HepG2 (cell line): ENCODE data around the gene RAB3GAP1. TPM values are rescaled to one million over a fixed set of nuclear protein-coding genes. Genes with fewer than 3 reads are reported as not detected.

Source experiments
- DPF2 ChIP-seq: sonication (generic); formaldehyde crosslinking; IDR thresholded peaks from 2 replicates; pipeline ENCODE4 v1.4.0; 2020; ENCODE audit warnings: mild to moderate bottlenecking, low read depth, missing genetic modification reagents, borderline replicate concordance
- GZF1 ChIP-seq: sonication (generic); formaldehyde crosslinking; IDR thresholded peaks from 2 replicates; pipeline ENCODE4 v1.5.1; 2020; ENCODE audit warnings: mild to moderate bottlenecking, missing genetic modification reagents
- HMG20B ChIP-seq: conservative IDR thresholded peaks from 2 replicates; pipeline ENCODE4 v1.6.1; 2016; ENCODE audit warnings: missing genetic modification reagents, missing compliant biosample characterization
- MED1 ChIP-seq: sonication (generic); formaldehyde crosslinking; IDR thresholded peaks from 2 replicates; pipeline ENCODE4 v1.4.0; 2020; ENCODE audit warnings: missing genetic modification reagents
- NCOA1 ChIP-seq: sonication (generic); formaldehyde crosslinking; IDR thresholded peaks from 2 replicates; pipeline ENCODE4 v1.9.0; 2021; ENCODE audit warnings: missing genetic modification reagents
- NR2C2 ChIP-seq: sonication (generic); formaldehyde crosslinking; IDR thresholded peaks from 2 replicates; pipeline ENCODE4 v1.4.0; 2020; ENCODE audit warnings: missing genetic modification reagents, mild to moderate bottlenecking, moderate library complexity, borderline replicate concordance
- SP2 ChIP-seq: sonication (generic); formaldehyde crosslinking; IDR thresholded peaks from 2 replicates; pipeline ENCODE4 v1.5.1; 2020; ENCODE audit warnings: mild to moderate bottlenecking, missing genetic modification reagents
- SRSF4 ChIP-seq: fragments of 200-400 bp; formaldehyde crosslinking; IDR thresholded peaks from one replicate; pipeline ENCODE4 v1.6.1; 2018; ENCODE audit warnings: mild to moderate bottlenecking, low read depth, low read length, moderate library complexity; ENCODE audit not compliant: poor library complexity, severe bottlenecking
- TBL1XR1 ChIP-seq: fragments of 150-350 bp; IDR thresholded peaks from 2 replicates; pipeline ENCODE4 v1.6.1; 2014; ENCODE audit warnings: borderline replicate concordance, low read length; ENCODE audit not compliant: partially characterized antibody
- XRCC5 ChIP-seq: fragments of 200-400 bp; formaldehyde crosslinking; optimal IDR thresholded peaks from 2 replicates; pipeline ENCODE3; 2017; ENCODE audit warnings: mild to moderate bottlenecking, low read length
- ZFYVE20 ChIP-seq: sonication (generic); formaldehyde crosslinking; IDR thresholded peaks from 2 replicates; pipeline ENCODE4 v1.8.0; 2023; ENCODE audit warnings: low read depth, mild to moderate bottlenecking, moderate library complexity, missing genetic modification reagents, borderline replicate concordance
- ZNF567 ChIP-seq: sonication (generic); formaldehyde crosslinking; IDR thresholded peaks from 2 replicates; pipeline ENCODE4 v1.8.1; 2023; ENCODE audit warnings: mild to moderate bottlenecking, missing genetic modification reagents, borderline replicate concordance
- polyA plus RNA-seq, 8 experiments: library from polyadenylated mRNA; depleted of rRNA in 3 of 8; stranded (reverse) in 7 of 8; unstranded in 1 of 8; fragments of >200 nt; fragmentation: Illumina TruSeq in 4 of 8; extraction: Trizol in 4 of 8; gene quantifications; 2 replicates each; pipeline versions ENCODE4 v1.2.1 to v1.2.3, GENCODE V29; 2011 to 2016; ENCODE audit warnings: low read depth in 4 of 8, missing spikeins in 1 of 8, mixed read lengths in 1 of 8; ENCODE audit not compliant: insufficient read depth in 1 of 8
- total RNA-seq, 5 experiments: library from RNA; depleted of rRNA; stranded (reverse); fragments of >200 nt; fragmentation: Illumina TruSeq; extraction: Trizol; gene quantifications; 2 replicates each; pipeline ENCODE4 v1.2.3, GENCODE V29; 2016; ENCODE audit warnings: low read depth in 1 of 5
- TF ChIP-seq, protein P1 (sequence below): sonication (generic); formaldehyde crosslinking; IDR thresholded peaks from 2 replicates; pipeline ENCODE4 v1.4.0; 2020; ENCODE audit warnings: mild to moderate bottlenecking, missing genetic modification reagents, borderline replicate concordance
- TF ChIP-seq, protein P2 (sequence below): fragments of 450-650 bp; IDR thresholded peaks from 2 replicates; pipeline ENCODE4 v1.6.1; 2016
- TF ChIP-seq, protein P3 (sequence below): sonication (generic); formaldehyde crosslinking; IDR thresholded peaks from 2 replicates; pipeline ENCODE4 v1.5.0; 2020; ENCODE audit warnings: mild to moderate bottlenecking, missing genetic modification reagents, moderate library complexity
- TF ChIP-seq, protein P4 (sequence below): sonication (generic); formaldehyde crosslinking; conservative IDR thresholded peaks from 2 replicates; pipeline ENCODE4 v1.4.0; 2020; ENCODE audit warnings: missing genetic modification reagents
- TF ChIP-seq, protein P5 (sequence below): sonication (generic); formaldehyde crosslinking; IDR thresholded peaks from 2 replicates; pipeline ENCODE4 v1.5.1; 2020; ENCODE audit warnings: missing genetic modification reagents, mild to moderate bottlenecking, borderline replicate concordance
- TF ChIP-seq, protein P6 (sequence below): sonication (generic); formaldehyde crosslinking; IDR thresholded peaks from 2 replicates; pipeline ENCODE4 v1.5.0; 2020; ENCODE audit warnings: mild to moderate bottlenecking, missing genetic modification reagents, borderline replicate concordance

Gene RAB3GAP1
- total and polyA plus RNA-seq, 2 of the 13 experiments (the other 11 are each of a cell fraction or from before 2014, with no cell fraction given), result 15.2 to 48.8 TPM

DNA sequence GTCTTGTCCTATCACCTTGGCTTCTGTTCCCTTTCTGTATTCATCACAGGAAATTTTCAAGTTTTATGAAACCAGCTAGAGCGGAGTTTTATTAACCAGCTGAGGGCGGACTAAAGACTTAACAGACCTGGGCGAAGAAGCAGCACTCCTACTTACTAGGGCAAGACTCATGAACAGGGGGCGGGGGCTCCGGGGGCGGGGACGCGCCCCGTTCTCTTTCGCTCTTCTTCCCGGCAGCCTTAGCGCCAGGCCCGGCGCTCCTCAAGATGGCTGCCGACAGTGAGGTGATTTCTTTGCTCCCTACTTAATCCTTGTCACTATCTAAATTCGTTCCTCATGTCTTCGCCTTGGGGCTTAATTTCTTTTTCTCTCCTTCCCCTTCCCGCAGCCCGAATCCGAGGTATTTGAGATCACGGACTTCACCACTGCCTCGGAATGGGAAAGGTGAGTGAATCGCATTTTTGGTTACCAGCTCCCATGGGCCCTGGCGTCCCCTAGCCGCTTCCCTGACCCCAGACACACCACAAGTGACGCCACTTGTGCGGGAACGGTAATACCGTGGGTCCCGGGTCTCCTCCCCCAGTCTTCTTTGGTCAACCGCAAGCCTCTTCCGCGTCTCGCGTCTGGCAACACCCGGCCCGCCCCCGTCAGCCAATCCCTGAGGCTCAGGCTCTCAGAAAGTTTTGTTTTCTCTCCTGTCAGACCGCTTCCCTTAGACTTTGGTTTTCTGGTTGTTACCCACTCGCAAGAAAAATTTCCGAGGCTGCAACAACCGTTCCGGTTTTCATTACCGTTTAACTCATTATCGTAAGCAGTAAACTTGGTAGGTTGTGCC is at the start of gene RAB3GAP1 (continued):
- TF ChIP-seq, protein P1, sequence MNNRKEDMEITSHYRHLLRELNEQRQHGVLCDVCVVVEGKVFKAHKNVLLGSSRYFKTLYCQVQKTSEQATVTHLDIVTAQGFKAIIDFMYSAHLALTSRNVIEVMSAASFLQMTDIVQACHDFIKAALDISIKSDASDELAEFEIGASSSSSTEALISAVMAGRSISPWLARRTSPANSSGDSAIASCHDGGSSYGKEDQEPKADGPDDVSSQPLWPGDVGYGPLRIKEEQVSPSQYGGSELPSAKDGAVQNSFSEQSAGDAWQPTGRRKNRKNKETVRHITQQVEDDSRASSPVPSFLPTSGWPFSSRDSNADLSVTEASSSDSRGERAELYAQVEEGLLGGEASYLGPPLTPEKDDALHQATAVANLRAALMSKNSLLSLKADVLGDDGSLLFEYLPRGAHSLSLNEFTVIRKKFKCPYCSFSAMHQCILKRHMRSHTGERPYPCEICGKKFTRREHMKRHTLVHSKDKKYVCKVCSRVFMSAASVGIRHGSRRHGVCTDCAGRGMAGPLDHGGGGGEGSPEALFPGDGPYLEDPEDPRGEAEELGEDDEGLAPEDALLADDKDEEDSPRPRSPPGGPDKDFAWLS (CRISPR knock-in tag), result no peak
- peak; percentile 54 for TF ChIP-seq NR2C2 (CRISPR knock-in tag)
- TF ChIP-seq, protein P2, sequence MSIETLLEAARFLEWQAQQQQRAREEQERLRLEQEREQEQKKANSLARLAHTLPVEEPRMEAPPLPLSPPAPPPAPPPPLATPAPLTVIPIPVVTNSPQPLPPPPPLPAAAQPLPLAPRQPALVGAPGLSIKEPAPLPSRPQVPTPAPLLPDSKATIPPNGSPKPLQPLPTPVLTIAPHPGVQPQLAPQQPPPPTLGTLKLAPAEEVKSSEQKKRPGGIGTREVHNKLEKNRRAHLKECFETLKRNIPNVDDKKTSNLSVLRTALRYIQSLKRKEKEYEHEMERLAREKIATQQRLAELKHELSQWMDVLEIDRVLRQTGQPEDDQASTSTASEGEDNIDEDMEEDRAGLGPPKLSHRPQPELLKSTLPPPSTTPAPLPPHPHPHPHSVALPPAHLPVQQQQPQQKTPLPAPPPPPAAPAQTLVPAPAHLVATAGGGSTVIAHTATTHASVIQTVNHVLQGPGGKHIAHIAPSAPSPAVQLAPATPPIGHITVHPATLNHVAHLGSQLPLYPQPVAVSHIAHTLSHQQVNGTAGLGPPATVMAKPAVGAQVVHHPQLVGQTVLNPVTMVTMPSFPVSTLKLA, result no peak
- TF ChIP-seq DPF2 (CRISPR knock-in tag), result no peak
- TF ChIP-seq XRCC5, result no peak
- no peak for TF ChIP-seq SP2 (CRISPR knock-in tag)
- TF ChIP-seq, protein P3, sequence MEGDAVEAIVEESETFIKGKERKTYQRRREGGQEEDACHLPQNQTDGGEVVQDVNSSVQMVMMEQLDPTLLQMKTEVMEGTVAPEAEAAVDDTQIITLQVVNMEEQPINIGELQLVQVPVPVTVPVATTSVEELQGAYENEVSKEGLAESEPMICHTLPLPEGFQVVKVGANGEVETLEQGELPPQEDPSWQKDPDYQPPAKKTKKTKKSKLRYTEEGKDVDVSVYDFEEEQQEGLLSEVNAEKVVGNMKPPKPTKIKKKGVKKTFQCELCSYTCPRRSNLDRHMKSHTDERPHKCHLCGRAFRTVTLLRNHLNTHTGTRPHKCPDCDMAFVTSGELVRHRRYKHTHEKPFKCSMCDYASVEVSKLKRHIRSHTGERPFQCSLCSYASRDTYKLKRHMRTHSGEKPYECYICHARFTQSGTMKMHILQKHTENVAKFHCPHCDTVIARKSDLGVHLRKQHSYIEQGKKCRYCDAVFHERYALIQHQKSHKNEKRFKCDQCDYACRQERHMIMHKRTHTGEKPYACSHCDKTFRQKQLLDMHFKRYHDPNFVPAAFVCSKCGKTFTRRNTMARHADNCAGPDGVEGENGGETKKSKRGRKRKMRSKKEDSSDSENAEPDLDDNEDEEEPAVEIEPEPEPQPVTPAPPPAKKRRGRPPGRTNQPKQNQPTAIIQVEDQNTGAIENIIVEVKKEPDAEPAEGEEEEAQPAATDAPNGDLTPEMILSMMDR (CRISPR knock-in tag), result no peak
- TF ChIP-seq, protein P4, sequence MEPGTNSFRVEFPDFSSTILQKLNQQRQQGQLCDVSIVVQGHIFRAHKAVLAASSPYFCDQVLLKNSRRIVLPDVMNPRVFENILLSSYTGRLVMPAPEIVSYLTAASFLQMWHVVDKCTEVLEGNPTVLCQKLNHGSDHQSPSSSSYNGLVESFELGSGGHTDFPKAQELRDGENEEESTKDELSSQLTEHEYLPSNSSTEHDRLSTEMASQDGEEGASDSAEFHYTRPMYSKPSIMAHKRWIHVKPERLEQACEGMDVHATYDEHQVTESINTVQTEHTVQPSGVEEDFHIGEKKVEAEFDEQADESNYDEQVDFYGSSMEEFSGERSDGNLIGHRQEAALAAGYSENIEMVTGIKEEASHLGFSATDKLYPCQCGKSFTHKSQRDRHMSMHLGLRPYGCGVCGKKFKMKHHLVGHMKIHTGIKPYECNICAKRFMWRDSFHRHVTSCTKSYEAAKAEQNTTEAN (CRISPR knock-in tag), result no peak
- TF ChIP-seq, protein P5, sequence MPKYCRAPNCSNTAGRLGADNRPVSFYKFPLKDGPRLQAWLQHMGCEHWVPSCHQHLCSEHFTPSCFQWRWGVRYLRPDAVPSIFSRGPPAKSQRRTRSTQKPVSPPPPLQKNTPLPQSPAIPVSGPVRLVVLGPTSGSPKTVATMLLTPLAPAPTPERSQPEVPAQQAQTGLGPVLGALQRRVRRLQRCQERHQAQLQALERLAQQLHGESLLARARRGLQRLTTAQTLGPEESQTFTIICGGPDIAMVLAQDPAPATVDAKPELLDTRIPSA (CRISPR knock-in tag), result no peak
- TF ChIP-seq, protein P6, sequence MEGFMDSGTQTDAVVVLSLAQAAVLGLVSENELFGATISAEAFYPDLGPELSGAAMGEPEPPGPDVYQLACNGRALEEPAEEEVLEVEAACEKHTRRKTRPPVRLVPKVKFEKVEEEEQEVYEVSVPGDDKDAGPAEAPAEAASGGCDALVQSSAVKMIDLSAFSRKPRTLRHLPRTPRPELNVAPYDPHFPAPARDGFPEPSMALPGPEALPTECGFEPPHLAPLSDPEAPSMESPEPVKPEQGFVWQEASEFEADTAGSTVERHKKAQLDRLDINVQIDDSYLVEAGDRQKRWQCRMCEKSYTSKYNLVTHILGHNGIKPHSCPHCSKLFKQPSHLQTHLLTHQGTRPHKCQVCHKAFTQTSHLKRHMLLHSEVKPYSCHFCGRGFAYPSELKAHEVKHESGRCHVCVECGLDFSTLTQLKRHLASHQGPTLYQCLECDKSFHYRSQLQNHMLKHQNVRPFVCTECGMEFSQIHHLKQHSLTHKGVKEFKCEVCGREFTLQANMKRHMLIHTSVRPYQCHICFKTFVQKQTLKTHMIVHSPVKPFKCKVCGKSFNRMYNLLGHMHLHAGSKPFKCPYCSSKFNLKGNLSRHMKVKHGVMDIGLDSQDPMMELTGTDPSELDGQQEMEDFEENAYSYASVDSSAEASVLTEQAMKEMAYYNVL (CRISPR knock-in tag), result no peak; the same call in 1 of the 2 replicates
- no peak for TF ChIP-seq TBL1XR1
- TF ChIP-seq GZF1 (CRISPR knock-in tag), result no peak
- TF ChIP-seq SRSF4, result no peak
- peak; percentile 41 for TF ChIP-seq MED1 (CRISPR knock-in tag)
- no peak for TF ChIP-seq HMG20B (CRISPR knock-in tag)
- no peak for TF ChIP-seq ZFYVE20
- 0 out of 2 replicates have a peak, but pooled peaks have one; percentile 73 for TF ChIP-seq ZNF567
- peak; percentile 52; the same call in 1 of the 2 replicates for TF ChIP-seq NCOA1 (CRISPR knock-in tag)
